Keratinocyte (primary cell): ENCODE data around the gene SHROOM3. TPM values are rescaled to one million over a fixed set of nuclear protein-coding genes. Genes with fewer than 3 reads are reported as not detected.

Source experiments
- DNase-seq: peaks from one replicate; pipeline ENCODE4 v3.0.0-alpha.2; 2011; ENCODE audit warnings: low read depth, missing footprints, low spot score
- FAIRE-seq: peaks from 2 replicates; lab custom pipeline; 2011; peaks lifted over from hg19 to GRCh38; lab: Jason Lieb, UNC
- H2AFZ ChIP-seq: 2 replicates; pipeline ENCODE4 v1.6.0; 2012; ENCODE audit warnings: low read length, control low read depth, inconsistent platforms; ENCODE audit not compliant: control insufficient read depth
- H3K27ac ChIP-seq: 2 replicates; pipeline ENCODE4 v1.5.1; 2011; ENCODE audit warnings: low read length; ENCODE audit not compliant: control insufficient read depth, insufficient read depth
- H3K27me3 ChIP-seq: 3 replicates; pipeline ENCODE4 v1.6.0; 2011; ENCODE audit warnings: low read length; ENCODE audit not compliant: control insufficient read depth, insufficient read depth; ENCODE audit errors: extremely low read depth
- H3K36me3 ChIP-seq, 2 experiments: 2 replicates in 1 of 2; 3 replicates in 1 of 2; pipeline ENCODE4 v1.5.1; 2011; ENCODE audit warnings: low read length in 2 of 2, mild to moderate bottlenecking in 1 of 2; ENCODE audit not compliant: control insufficient read depth in 2 of 2, insufficient read depth in 2 of 2; ENCODE audit errors: extremely low read depth in 1 of 2
- H3K4me1 ChIP-seq: 3 replicates; pipeline ENCODE4 v1.5.1; 2011; ENCODE audit warnings: low read length; ENCODE audit not compliant: control insufficient read depth, insufficient read depth; ENCODE audit errors: extremely low read depth
- H3K4me2 ChIP-seq: 3 replicates; pipeline ENCODE4 v1.6.0; 2011; ENCODE audit warnings: low read depth, low read length; ENCODE audit not compliant: control insufficient read depth, insufficient read depth; ENCODE audit errors: extremely low read depth
- H3K4me3 ChIP-seq, 3 experiments: fragments of 200-600 bp in 1 of 3; sonication (generic) in 1 of 3; 2 replicates in 2 of 3; 3 replicates in 1 of 3; pipeline ENCODE4 v1.5.1; 2011 to 2016; ENCODE audit warnings: low read length in 3 of 3, mild to moderate bottlenecking in 3 of 3, control low read depth in 2 of 3, inconsistent platforms in 1 of 3, low read depth in 1 of 3, mixed read lengths in 1 of 3, mixed run types in 1 of 3, moderate library complexity in 1 of 3; ENCODE audit not compliant: control insufficient read depth in 2 of 3, insufficient read depth in 2 of 3; ENCODE audit errors: extremely low read depth in 1 of 3
- H3K79me2 ChIP-seq: 2 replicates; pipeline ENCODE4 v1.6.0; 2012; ENCODE audit warnings: low read length; ENCODE audit not compliant: control insufficient read depth, insufficient read depth
- H3K9ac ChIP-seq: 3 replicates; pipeline ENCODE4 v1.6.0; 2011; ENCODE audit warnings: low read length; ENCODE audit not compliant: control insufficient read depth, insufficient read depth; ENCODE audit errors: extremely low read depth
- H3K9me1 ChIP-seq: 3 replicates; pipeline ENCODE4 v1.6.0; 2011; ENCODE audit warnings: low read length; ENCODE audit not compliant: control insufficient read depth, insufficient read depth; ENCODE audit errors: extremely low read depth
- H3K9me3 ChIP-seq: 2 replicates; pipeline ENCODE4 v1.5.1; 2012; ENCODE audit warnings: low read depth, low read length; ENCODE audit not compliant: control insufficient read depth
- H4K20me1 ChIP-seq: 3 replicates; pipeline ENCODE4 v1.6.0; 2011; ENCODE audit warnings: low read length; ENCODE audit not compliant: control insufficient read depth, insufficient read depth; ENCODE audit errors: extremely low read depth
- EZH2 ChIP-seq: IDR thresholded peaks from one replicate; pipeline ENCODE4 v1.6.1; 2012; ENCODE audit warnings: inconsistent platforms, mild to moderate bottlenecking, low read length, moderate library complexity
- dilution Hi-C: fragments of 300-500 bp; cut with MboI; formaldehyde crosslinking; loops from one replicate; pipeline ENCODE4 v1.7.0; 2020; ENCODE audit warnings: low sequenced_read_pairs; ENCODE audit not compliant: extremely low pct_ligation_motif_present
- polyA plus RNA-seq, 5 experiments: library from polyadenylated mRNA; depleted of rRNA in 3 of 5; stranded (reverse) in 3 of 5; stranded (forward) in 1 of 5; unstranded in 1 of 5; fragments of >200 nt; gene quantifications; 1 replicate in 1 of 5; 2 replicates in 3 of 5; 3 replicates in 1 of 5; pipeline versions ENCODE4 v1.2.1 to v1.2.3, GENCODE V29; 2011 to 2012; ENCODE audit warnings: missing spikeins in 2 of 5, low read depth in 1 of 5, low replicate concordance in 1 of 5
- TF ChIP-seq, protein P1 (sequence below), 3 experiments: IDR thresholded peaks in 1 of 3; conservative IDR thresholded peaks in 1 of 3; optimal IDR thresholded peaks in 1 of 3; 2 replicates in 2 of 3; 3 replicates in 1 of 3; pipeline versions ENCODE3 to v1.5.1; 2011; ENCODE audit warnings: low read length in 3 of 3, mild to moderate bottlenecking in 3 of 3, moderate library complexity in 2 of 3, control low read depth in 1 of 3, inconsistent platforms in 1 of 3; ENCODE audit not compliant: insufficient read depth in 2 of 3; ENCODE audit errors: extremely low read depth in 1 of 3

Gene SHROOM3
- polyA plus RNA-seq, 1 donor (not counting 4 experiments of a cell fraction or from before 2014, with no cell fraction given): 4.9 TPM

DNA sequence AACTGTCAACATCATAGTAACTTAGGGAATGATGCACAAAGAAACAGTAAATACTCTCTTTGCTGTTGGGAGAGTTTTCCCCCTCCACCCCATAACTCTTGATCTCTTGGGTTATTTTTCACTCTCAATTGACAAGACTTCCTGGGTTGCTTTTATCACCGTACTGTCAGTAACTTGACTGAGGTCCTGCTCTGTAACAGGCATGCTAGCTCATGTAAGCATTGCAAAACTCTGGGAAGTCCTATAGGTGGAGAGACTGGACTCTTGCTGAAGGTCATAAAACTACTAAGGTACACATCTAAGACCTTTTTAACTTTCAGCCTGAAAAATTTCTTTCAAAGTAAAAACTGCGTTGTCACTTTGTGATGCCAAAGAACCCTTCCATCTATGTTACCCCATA lies 10.9 kb downstream of the SHROOM3 start:
- Histone ChIP-seq H3K36me3 (no peaks in the 10 kb centered on the region), H3K27ac (no peak overlapping the region), H3K27me3 (peaks cover 3% of the 10 kb centered on the region), H4K20me1 (no peaks in the 10 kb centered on the region), H2AFZ (no peak overlapping the region), H3K4me1 (no peaks in the 10 kb centered on the region), H3K9me1 (no peaks in the 10 kb centered on the region), H3K9me3 (no peaks in the 10 kb centered on the region), H3K79me2 (no peaks in the 10 kb centered on the region), H3K4me2 (no peak overlapping the region), H3K9ac (no peak overlapping the region), H3K4me3 (no peak overlapping the region)
- no peak for FAIRE-seq
- TF ChIP-seq, protein P1, sequence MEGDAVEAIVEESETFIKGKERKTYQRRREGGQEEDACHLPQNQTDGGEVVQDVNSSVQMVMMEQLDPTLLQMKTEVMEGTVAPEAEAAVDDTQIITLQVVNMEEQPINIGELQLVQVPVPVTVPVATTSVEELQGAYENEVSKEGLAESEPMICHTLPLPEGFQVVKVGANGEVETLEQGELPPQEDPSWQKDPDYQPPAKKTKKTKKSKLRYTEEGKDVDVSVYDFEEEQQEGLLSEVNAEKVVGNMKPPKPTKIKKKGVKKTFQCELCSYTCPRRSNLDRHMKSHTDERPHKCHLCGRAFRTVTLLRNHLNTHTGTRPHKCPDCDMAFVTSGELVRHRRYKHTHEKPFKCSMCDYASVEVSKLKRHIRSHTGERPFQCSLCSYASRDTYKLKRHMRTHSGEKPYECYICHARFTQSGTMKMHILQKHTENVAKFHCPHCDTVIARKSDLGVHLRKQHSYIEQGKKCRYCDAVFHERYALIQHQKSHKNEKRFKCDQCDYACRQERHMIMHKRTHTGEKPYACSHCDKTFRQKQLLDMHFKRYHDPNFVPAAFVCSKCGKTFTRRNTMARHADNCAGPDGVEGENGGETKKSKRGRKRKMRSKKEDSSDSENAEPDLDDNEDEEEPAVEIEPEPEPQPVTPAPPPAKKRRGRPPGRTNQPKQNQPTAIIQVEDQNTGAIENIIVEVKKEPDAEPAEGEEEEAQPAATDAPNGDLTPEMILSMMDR (optimal IDR thresholded peaks at IDR 0.05 in 1 of 3, IDR thresholded peaks at IDR 0.05 in 1 of 3, conservative IDR thresholded peaks at IDR 0.05 in 1 of 3; ENCODE audit: extremely low read depth in 1 of 3, insufficient read depth in 2 of 3, low read length in 3 of 3): no peak
- TF ChIP-seq EZH2: no peak
- no peak for DNase-seq
- dilution Hi-C loops: no loop called here

DNA sequence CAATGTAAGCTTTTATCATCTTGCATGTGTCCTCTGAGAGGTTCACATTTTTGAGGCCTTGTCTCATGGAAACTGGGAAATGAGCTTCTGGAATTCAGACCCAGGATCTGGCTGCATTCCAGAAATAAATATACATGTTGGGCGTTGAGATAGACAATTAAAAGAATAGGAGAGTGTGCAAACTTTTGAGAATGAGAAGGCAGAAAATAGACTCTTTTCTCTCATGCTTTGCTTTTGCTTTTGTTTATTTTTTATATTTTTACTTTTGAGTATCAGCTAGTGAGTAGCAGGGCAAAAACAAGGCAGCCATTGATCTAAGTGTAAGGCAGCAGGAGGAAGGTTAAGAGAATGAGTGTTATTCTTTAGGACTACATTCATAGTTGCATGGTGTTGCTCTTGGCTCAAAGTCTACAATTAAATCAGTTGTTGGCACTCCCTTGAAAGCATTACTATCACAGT lies 12.4 kb downstream of the SHROOM3 start:
- Histone ChIP-seq H2AFZ (no peak overlapping the region), H3K9me3 (no peaks in the 10 kb centered on the region), H3K9ac (no peak overlapping the region), H4K20me1 (no peaks in the 10 kb centered on the region), H3K4me2 (no peak overlapping the region), H3K4me1 (no peaks in the 10 kb centered on the region), H3K79me2 (no peaks in the 10 kb centered on the region), H3K27ac (no peak overlapping the region), H3K27me3 (peaks cover 3% of the 10 kb centered on the region), H3K36me3 (no peaks in the 10 kb centered on the region), H3K4me3 (no peak overlapping the region), H3K9me1 (no peaks in the 10 kb centered on the region)
- DNase-seq: no peak
- FAIRE-seq: peak; percentile 41
- TF ChIP-seq EZH2: no peak
- TF ChIP-seq, protein P1 (optimal IDR thresholded peaks at IDR 0.05 in 1 of 3, IDR thresholded peaks at IDR 0.05 in 1 of 3, conservative IDR thresholded peaks at IDR 0.05 in 1 of 3; ENCODE audit: extremely low read depth in 1 of 3, insufficient read depth in 2 of 3, low read length in 3 of 3): no peak
- dilution Hi-C loops: no loop called here
